HUES48 (cell line): ENCODE data around the gene ZDHHC22.

Experiments
- H3K27ac ChIP-seq: one replicate; pipeline ENCODE4 v1.7.0; 2013; ENCODE audit warnings: low read depth, low read length, inconsistent platforms
- H3K27me3 ChIP-seq: 2 replicates; pipeline ENCODE4 v1.6.1; 2013; ENCODE audit warnings: mild to moderate bottlenecking, low read length; ENCODE audit not compliant: control insufficient read depth, insufficient read depth
- H3K36me3 ChIP-seq: 2 replicates; pipeline ENCODE4 v1.6.1; 2013; ENCODE audit warnings: low read length; ENCODE audit not compliant: control insufficient read depth, insufficient read depth
- H3K4me1 ChIP-seq: 2 replicates; pipeline ENCODE4 v1.6.1; 2013; ENCODE audit warnings: mild to moderate bottlenecking, low read length; ENCODE audit not compliant: control insufficient read depth, insufficient read depth
- H3K4me3 ChIP-seq: 2 replicates; pipeline ENCODE4 v1.5.1; 2013; ENCODE audit warnings: mild to moderate bottlenecking, low read depth, low read length
- H3K9ac ChIP-seq: 2 replicates; pipeline ENCODE4 v1.6.1; 2013; ENCODE audit warnings: mild to moderate bottlenecking, low read depth, low read length, moderate library complexity
- H3K9me3 ChIP-seq: 2 replicates; pipeline ENCODE4 v1.6.1; 2013; ENCODE audit warnings: low read length; ENCODE audit not compliant: control insufficient read depth, insufficient read depth

The ZDHHC22 gene

DNA sequence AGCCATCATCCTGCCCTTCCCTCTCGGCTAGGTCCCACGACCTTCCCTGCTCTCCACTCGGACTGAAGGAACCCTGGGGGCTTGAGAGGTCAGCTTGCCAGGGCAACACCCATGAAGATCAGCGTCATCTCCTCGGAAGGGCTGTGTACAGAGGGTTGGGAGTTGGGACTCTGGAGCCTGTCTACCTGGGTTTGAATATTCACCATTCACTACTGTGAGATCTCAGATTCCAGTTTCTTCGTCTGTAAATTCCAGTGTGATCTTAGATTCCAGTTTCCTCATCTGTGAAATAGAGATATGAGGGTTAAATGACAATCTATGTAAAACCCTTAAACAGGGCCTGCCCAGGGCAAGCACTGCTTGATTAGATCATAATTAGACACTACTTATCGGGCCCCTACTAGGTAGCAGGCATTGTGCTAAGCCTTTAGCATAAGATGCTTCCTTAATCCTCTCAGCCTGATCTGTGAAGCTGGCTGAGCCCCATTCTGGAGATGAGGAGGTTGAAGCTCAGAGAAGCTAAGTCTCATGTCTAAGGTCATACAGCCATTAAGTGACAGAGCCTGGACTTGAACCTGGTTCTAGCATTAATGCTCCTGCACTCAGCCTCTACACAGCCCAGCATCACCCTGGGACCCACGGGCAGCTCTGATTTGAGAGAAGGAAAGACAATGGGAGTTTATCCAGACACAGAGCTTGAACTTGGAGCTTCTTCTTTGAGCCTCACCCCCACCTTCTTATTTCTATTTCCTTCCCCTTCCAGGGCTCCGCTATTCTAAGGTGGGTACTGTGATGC is 612 bp upstream of the ZDHHC22 start:
- H3K27me3 ChIP-seq = peaks cover 18% of the 10 kb centered on the region
- peak overlapping the region; percentile 72 for H3K4me3 ChIP-seq
- H3K9me3 ChIP-seq = no peaks in the 10 kb centered on the region
- peaks cover 56% of the 10 kb centered on the region for H3K4me1 ChIP-seq
- peak overlapping the region; percentile 15 for H3K27ac ChIP-seq
- H3K9ac ChIP-seq = peak overlapping the region; percentile 39; the same call in 1 of the 2 replicates
- H3K36me3 ChIP-seq = peaks cover 16% of the 10 kb centered on the region

DNA sequence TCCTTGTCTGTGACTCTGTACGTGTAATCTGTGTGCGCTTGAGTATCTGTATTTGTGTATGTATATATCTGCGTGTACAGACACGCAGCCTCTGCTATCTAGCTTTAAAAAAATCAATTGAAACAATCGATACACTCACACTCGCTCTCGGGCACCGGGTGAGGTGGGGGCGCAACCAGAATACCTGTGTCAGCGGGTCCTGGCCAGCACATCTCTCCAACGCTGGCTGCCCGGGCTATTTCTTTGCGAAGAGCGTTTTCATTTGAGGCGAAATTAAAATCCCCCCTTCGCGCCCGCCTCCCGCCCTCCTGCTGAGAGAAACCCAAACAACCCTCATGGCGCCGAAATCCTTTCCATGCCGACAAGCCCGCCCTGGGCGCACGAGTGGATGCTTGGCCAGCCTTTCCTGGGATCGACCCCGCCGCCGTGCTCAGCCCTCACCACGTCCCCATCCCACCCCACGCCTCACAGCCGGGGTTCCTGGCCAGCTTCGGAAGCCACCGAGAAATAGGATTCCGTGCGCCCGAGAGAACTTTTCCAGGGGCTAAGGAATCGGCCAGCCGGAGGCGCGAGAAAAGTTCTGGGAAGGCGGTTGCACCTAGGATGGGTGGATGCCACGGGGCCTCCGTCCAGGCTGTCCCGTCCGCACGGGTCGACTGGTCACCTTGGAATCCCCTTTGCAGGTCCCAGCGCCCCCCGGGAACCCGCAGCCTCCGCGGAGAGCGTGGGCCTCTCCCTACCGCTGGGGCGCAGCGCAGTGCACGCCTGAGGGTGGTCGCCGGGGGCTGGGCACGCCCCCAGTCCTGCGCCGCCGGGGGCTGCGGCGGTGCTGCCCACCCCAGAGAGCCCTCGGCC is 1.0 kb downstream of the ZDHHC22 start:
- no peaks in the 10 kb centered on the region for H3K9me3 ChIP-seq
- peaks cover 18% of the 10 kb centered on the region for H3K27me3 ChIP-seq
- 0 out of 2 replicates have a peak overlapping the region, but pooled peaks have one; percentile 24 for H3K9ac ChIP-seq
- peaks cover 45% of the 10 kb centered on the region for H3K4me1 ChIP-seq
- H3K27ac ChIP-seq = no peak overlapping the region
- peaks cover 32% of the 10 kb centered on the region for H3K36me3 ChIP-seq
- H3K4me3 ChIP-seq = peak overlapping the region; percentile 72

GRCh38 chr14:77139540-77140358 is 1.8 kb downstream of the ZDHHC22 start:
- Histone ChIP-seq H3K27ac (no peak overlapping the region), H3K36me3 (peaks cover 32% of the 10 kb centered on the region), H3K4me1 (peaks cover 37% of the 10 kb centered on the region), H3K9ac (no peak overlapping the region), H3K9me3 (no peaks in the 10 kb centered on the region), H3K27me3 (peaks cover 18% of the 10 kb centered on the region), H3K4me3 (peak overlapping the region; percentile 72)

- Histone ChIP-seq H3K36me3 (peaks cover 32% of the 10 kb centered on the region), H3K9ac (no peak overlapping the region), H3K27ac (no peak overlapping the region), H3K4me1 (peaks cover 30% of the 10 kb centered on the region), H3K9me3 (no peaks in the 10 kb centered on the region), H3K27me3 (peaks cover 18% of the 10 kb centered on the region), H3K4me3 (no peak overlapping the region; the same call in 1 of the 2 replicates)
These were observed 2.6 kb downstream of the ZDHHC22 start for GRCh38 chr14:77139022-77139421.

GRCh38 chr14:77133720-77134338 is 7.8 kb downstream of the ZDHHC22 start:
- H3K27ac ChIP-seq = no peak overlapping the region
- H3K4me3 ChIP-seq = no peak overlapping the region
- no peak overlapping the region for H3K9ac ChIP-seq
- no peaks in the 10 kb centered on the region for H3K9me3 ChIP-seq
- H3K4me1 ChIP-seq = no peaks in the 10 kb centered on the region; the same call in 1 of the 2 replicates
- no peaks in the 10 kb centered on the region for H3K27me3 ChIP-seq
- peaks cover 34% of the 10 kb centered on the region for H3K36me3 ChIP-seq

- Histone ChIP-seq H3K36me3 (peaks cover 19% of the 10 kb centered on the region; the same call in 1 of the 2 replicates), H3K27ac (no peak overlapping the region), H3K4me3 (no peak overlapping the region), H3K9ac (no peak overlapping the region), H3K4me1 (no peaks in the 10 kb centered on the region; the same call in 1 of the 2 replicates), H3K27me3 (no peaks in the 10 kb centered on the region), H3K9me3 (no peaks in the 10 kb centered on the region)
These were observed 9.6 kb downstream of the ZDHHC22 start for GRCh38 chr14:77131871-77132486.

GRCh38 chr14:77131206-77131605 is 10.4 kb downstream of the ZDHHC22 start:
- H3K27me3 ChIP-seq = peaks cover 2% of the 10 kb centered on the region; the same call in 1 of the 2 replicates
- no peak overlapping the region for H3K4me3 ChIP-seq
- H3K27ac ChIP-seq = no peak overlapping the region
- no peak overlapping the region for H3K9ac ChIP-seq
- H3K4me1 ChIP-seq = no peaks in the 10 kb centered on the region; the same call in 1 of the 2 replicates
- H3K9me3 ChIP-seq = no peaks in the 10 kb centered on the region
- peaks cover 12% of the 10 kb centered on the region; the same call in 1 of the 2 replicates for H3K36me3 ChIP-seq

DNA sequence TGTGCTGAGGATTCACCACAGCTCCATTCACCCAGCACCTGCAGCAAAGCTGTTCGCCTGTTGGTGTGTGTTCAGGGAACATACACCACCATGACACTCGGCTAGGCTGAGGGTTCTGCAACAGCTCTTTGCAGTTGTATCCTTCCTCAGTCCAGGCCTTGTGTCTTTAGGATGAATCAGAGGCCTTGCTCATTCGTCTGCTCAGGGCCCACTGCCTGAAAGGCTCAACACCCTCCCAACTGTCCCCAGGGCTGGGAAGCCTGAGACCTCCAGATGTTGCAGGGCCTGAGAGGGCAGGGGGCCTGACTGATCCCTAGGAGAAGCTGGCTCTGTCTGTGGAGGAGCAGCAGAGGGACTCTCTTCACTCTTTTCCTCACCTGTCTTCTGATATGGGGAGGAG is 11.2 kb downstream of the ZDHHC22 start:
- H3K27me3 ChIP-seq = peaks cover 9% of the 10 kb centered on the region
- H3K27ac ChIP-seq = no peak overlapping the region
- peaks cover 6% of the 10 kb centered on the region; the same call in 1 of the 2 replicates for H3K36me3 ChIP-seq
- no peak overlapping the region for H3K9ac ChIP-seq
- H3K4me1 ChIP-seq = peaks cover 3% of the 10 kb centered on the region; the same call in 1 of the 2 replicates
- no peak overlapping the region for H3K4me3 ChIP-seq
- no peaks in the 10 kb centered on the region for H3K9me3 ChIP-seq

DNA sequence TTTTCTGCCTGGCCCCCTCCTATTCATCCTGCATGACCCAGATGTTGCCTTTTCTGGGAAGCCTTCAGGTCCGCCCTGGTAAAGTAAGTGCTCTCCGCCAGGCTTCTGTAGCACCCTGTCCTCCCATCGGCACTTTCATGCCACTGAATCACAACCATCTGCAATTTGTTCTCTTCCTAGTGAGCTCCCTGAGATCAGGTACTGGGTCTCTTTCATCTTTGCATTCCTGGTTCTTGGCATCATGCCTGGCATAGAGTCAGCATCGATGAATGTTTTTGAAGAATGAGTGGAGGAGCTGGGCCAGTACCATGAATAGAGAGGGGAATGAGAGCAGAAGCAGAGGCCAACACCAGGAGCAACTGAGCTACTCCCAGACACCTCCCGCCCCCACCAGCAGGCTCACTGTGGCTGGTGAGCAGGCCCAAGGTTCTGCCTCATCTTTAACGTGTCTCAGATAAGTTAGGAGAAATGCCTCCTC is 13.1 kb downstream of the ZDHHC22 start:
- Histone ChIP-seq H3K9ac (no peak overlapping the region), H3K27ac (no peak overlapping the region), H3K4me3 (no peak overlapping the region), H3K36me3 (peaks cover 5% of the 10 kb centered on the region; the same call in 1 of the 2 replicates), H3K4me1 (peaks cover 16% of the 10 kb centered on the region), H3K27me3 (peaks cover 13% of the 10 kb centered on the region), H3K9me3 (no peaks in the 10 kb centered on the region)
